ENCODE data around the gene PITX3.
A peak's percentile ranks its signal among the peaks of the same experiment; 100 is the strongest.
"Not testable (repeated sequence)": the region's sequence is repeated elsewhere in the genome, so short reads cannot be mapped to it uniquely, and the experiment has no call there.

The PITX3 gene

DNA sequence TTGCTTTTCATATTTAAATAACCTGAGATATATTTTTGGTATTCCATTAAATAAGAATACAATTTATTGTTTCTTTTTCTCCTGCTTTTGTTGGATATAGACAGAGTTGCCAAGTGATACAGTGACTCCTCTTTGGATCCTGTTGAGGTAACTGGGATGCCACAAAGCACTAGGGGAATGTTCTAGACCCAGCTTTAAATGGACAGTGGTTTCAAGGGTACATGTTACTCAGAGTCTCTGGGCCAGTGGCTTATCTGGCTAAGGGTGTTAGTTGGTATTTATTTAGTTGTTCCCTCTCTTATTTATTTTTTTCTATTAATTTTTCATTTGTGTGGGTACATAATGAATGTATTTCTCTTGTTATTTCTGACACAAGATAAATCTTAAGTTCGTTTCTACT, 13.1 kb upstream of the PITX3 start:
- no peak for FAIRE-seq

DNA sequence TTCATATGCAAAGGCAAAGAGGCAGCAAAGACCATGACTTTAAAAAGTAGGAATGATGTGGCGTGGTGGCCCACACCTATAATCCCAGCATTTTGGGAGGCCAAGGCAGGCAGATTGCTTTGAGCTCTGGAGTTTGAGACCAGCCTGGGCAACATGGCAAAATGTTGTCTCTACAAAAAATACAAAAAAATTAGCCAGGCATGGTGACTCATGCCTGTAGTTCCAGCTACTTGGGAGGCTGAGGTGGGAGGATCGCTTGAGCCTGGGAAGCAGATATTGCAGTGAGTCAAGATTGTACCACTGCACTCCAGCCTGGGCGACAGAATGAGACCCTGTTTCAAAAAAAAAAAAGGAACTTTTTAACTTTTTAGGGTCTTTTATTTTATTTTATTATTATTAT, 11.2 kb upstream of the PITX3 start:
- not testable (repeated sequence) for FAIRE-seq

DNA sequence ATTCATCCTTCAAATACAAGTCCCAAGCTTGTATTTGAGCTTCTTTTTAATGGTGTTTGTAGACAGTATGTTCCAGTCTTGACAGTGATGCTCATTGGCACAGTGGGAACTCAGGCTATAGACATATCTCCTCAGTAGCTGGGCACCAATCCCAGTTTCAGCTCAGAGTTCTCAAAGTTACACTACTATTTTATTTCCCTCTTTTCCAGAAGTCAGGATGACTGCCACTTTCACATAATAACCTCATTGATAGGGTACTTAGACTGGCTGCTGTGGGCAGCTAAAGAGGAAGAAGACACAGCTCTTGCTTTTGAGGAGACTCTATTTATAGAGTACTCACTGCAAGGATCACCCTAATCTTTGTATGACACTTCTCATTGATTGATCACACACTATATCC, 6.4 kb upstream of the PITX3 start:
- FAIRE-seq = no peak

DNA sequence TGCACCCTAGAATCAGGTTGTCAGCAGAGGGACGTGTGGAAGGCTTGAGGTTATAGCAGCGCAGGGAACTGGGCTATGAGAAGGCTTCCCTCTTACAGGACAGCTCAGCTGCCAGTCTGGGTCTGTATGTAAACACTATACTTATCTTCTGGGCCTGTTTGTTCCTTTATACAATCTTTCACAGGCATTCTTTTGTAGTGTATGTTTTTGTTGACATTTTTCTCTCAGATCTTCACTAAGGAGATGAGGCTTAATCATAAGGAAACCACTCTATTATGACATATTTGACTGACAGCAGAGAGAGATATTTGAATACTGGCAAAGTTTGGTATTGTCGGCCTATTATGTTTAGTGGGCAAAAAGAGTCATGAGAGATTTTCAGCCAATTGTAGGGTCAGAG, 4.9 kb upstream of the PITX3 start:
- FAIRE-seq = no peak

DNA sequence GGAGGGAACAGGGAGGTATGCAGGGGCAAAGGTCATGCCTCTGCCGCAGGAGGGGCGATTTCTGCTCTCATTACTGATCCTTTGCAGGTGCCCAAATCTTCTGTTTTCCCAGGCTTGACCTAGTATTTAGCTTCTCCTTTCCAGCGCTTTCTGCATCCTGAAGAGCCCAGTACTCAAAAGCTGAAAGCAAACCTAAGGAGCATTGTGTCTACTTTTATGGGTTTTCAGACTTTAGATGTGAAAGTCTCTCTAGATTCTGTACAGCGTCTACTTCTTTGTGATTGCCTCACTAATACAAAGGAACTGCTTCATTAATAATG, 4.6 kb upstream of the PITX3 start:
- no peak for FAIRE-seq

DNA sequence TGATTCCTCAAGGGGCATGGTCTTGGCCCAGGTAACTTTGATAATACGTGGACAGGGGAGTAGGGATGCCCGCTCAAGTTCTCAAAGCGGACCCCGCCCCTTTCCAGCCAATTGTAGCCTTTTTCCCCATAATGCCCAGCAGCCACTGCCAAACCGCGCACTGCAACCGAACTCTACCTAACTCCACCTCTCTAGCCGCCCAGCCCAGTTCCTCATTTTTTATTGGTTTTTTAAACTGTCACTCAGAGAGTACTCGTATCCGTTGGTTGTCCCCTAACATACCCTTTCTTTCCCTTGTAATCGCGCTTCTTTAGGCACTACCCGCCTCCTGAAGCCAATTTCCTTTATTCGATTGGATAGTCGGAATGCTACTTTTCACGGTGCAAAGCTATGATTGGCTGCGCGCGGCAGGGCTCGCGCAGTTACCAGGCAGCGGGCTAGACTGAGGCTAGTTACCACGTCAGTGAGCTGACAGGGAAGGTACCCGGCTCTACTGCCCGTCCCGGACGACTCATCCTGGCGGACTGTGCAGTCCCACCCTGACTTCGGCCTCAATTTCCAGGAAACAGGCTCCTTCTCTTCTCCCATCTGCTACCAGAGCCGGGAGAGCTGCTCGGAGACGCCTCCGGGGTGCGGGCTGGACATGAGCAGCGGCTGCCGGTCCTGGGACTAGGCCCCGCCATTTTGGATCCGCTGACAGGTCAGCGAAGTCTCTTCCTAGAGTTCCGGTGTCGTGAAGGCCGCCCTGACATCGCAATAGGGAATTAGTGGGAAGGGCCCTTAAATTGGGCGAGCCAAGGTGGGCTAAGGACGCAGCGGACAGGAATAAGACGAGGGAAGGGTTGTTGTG, 4.0 kb upstream of the PITX3 start, which contains the start of gene GBF1:
Gene GBF1, plus strand, starts transcription at position 451 of the 850 bp plus-strand sequence. CDS start 13,407 bp downstream, outside the sequence.
- FAIRE-seq = peak; percentile 98

DNA sequence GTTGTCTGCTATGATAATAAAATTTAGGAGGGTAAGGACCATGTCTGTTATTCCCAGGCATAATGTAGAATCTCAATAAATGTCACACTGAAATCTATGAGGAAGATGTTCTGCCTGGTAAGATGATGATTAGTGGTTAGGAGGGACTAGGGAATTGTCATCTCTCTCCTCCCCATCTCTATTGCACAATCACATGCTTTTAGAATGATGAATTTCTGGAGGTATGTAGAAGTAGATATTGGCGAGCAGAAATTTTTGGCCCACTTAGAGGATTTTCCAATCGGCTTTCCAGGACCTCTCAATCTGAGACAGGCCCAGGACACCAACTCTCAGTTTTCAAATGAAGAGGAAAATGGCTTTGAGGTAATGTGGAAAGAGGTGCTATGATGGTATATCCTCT, 2.0 kb upstream of the PITX3 start:
- no peak for FAIRE-seq

DNA sequence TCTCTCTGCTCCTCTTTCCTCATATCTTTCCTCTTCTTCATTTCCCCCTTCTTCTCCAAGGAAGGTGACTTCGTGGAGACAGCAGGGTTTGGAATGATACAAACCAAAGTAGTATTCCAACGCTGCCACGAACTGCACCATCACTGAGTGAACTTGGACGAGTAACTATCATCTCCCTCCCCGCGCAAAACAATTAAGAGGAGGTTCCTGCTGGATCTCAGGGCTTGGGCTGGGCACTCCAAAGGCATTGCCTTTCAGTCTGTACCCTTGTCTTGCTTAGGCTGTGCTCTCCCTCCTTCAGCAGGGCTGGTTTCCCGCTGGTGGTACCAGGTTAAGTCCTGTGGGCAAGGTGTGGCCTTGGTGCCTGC, 790 bp upstream of the PITX3 start:
- FAIRE-seq = no peak

DNA sequence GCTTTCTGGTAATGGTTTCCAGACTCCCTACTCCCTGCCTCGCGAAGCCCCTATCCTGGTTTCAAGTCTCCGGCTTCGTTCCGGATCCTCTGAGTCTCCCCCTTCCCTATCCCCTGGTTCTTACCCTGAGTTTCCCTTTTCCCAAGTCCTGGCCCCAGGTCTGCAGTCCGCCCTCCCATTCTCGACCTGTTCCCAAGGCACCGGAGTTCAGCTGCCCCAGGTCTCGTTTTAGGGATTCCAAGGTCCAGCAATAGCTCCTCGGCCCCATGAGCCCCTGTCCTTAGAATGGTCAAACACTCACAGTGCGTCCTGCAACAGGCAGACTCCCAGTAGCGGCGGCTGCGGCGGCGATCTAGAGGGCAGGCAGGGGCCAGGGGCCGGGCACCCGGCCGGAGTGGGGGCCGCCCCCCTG, 274 bp downstream of the PITX3 start:
- no peak for FAIRE-seq

DNA sequence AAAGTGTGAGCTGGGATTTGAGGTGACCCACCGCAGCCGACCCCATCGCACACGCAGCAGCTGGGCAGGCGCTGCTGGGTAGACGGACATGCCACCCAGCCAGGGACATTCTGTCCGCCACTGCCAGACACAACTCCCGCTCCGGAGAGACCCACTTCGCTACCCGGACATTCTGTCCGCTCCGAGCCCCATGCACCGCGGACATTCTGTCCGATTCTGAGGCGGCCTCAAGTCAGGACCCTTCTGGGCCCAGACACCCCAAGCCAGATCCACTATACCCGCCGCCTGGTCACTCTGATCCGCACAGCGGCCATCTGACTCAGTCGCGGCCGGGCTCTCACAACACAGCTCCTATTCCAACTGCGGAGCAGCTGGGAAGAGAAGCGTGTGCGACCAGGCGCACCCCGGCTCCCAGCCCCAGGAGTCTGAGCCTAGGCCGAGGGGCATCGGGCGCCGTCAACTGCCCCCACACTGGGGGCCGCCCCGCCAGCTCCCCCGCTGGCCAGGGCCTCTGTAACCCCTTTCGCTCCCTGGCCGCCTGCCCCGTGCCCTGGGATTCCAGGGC, 763 bp downstream of the PITX3 start:
- no peak for FAIRE-seq

DNA sequence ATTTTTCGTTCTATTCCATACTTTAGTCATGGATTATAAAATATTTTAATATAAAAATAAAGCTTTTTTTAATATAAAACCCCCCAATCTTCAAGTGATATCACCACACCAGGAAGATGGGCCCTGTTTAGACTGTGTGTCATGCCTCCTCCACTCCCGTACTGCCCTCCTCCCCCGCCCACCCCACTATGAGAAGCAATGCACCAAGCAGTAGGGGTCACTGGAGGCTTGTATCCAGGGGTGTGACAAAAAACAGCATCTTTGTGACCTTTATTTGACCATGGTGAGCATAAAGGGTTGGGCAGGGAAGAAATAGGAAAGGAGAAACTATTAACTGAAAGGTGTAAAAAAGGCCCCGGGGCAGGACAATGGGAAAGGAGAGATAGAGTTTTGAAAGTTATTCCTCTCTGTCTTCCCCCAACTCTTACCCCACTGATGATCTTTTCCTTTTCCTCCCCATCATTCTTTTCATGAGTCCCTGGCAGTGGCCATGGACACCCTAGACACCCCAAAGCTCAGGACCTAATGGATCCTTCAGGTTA, 3.5 kb downstream of the PITX3 start:
- FAIRE-seq = no peak

DNA sequence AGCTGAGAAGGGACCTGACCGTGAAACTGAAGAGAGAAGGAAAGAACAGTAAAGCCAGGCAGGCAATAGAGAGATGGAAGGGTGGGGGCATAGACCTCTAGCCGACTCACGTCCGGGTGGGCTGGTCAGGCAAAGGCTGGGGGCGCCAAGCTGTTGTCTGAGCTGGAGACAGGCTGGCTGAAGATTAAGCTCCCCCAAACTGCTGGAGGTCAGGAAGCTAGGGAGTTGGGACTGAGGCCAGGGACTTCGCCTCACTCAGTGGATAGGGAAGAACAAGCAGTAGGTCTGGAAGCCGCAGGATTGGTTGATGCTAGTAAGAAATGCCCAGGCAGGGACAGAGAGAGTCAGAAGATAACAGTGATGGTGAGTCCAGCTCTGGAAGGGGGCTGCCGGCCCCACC, 5.3 kb downstream of the PITX3 start:
- no peak for FAIRE-seq

DNA sequence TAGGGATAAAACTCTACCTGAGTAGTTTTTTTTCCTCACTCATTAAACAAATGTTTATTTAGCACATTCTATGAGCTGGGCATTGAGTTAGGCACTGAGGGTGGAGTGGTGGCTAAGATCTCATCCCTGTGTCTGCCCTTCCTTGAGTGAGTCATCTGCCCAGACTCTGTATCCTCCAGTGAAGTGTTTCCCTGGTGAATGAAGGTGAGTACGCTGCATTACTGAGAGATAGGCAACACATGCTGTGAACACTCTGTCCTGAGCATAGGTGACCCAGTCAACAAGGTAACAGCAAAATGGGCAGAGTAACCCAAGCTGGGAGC, 5.8 kb downstream of the PITX3 start:
- no peak for FAIRE-seq

DNA sequence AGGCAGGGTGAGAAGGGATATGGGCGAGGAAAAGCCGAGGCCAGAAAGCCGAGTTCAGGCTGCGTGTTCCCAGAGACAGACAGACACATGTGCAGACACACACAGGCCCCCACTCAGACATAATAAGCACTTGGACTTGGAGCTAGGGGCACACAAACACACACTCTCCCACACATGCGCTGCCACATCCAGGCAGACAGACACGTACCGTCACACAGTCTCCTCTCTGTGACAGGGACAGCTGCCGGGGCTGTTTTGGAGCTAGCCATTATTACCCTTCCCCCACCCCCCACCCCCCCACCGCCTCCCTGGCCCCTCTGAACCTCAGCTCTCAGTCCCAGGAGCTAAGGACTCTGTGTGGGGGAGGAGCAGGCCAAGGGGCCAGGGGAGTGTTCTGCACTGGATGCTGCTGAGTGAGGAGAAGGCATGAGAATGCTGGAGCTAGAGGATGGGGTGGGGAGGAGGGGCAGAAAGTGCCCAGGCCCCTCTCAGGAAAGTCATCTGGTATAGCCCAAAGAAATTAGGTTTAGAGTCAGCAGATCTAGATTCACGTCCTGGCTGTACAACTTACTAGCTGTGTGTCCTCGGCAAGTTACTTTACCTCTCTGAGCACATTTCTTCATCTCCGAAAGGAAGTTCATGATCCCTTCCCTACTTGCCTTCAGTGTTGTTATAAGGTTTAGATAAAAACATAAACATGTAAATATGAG, 6.3 kb downstream of the PITX3 start:
- no peak for FAIRE-seq

DNA sequence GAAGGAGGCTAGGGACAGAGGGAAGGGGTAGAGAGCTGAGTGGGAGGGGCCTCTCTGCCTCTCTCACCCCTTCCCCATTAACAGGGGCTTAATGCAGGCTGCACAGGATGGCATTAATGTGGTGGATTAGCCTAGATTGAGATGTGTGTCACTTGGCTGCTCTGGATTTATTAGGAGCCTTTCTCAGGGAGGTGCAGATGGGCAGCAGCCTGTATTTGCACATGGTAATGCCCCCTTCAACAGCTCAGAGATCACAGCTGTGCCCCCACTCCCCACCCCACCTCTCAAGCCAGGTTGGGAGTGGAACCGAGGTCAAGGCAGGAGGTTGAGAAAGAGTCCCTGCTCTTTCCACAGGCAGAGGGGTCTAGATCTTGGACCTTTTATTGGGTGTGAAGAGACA, 7.3 kb downstream of the PITX3 start:
- FAIRE-seq = no peak

DNA sequence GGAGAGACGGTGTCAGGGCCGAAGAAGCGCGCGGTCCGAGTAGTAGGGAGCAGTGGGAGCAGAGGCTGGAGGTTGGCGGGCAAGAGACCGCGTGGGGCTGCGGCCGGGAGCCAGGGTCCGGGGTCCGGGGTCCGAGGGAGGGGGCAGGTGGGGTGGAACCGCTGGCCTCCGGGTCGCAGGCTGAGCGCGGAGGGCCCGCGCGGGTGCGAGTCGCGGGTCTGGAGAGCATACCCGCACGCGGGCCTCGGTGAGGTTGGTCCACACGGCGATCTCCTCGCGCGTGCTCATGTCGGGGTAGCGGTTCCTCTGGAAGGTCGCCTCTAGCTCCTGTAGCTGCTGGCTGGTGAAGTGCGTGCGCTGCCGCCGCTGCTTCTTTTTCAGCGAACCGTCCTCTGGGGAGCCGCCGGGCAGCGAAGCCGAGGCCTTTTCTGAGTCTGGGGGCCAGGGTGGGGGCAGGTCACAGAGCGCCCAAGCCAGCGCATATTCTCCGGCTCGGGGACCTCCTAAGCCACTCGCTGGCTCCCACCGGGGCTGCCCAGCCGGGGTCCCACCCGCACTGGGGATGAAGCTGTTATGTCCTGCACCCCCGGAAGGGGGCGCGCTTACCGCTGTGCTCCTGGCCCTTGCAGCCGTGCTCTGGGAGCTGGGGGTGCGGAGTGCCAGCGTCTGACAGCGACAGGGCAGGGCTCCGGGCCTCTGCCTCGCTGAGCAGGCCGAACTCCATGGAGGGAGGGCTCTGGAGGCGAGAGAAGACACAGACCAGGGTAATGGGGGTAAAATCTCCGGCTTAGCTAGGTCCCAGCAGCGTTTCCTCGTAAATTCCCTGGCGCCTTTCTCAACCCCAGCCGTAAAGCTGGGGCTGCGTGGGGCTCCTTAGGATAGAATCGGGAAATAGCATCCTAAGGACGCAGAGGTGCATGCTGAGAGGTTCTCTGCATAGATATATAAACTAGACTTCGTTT, 9.7 kb downstream of the PITX3 start:
- no peak for FAIRE-seq

DNA sequence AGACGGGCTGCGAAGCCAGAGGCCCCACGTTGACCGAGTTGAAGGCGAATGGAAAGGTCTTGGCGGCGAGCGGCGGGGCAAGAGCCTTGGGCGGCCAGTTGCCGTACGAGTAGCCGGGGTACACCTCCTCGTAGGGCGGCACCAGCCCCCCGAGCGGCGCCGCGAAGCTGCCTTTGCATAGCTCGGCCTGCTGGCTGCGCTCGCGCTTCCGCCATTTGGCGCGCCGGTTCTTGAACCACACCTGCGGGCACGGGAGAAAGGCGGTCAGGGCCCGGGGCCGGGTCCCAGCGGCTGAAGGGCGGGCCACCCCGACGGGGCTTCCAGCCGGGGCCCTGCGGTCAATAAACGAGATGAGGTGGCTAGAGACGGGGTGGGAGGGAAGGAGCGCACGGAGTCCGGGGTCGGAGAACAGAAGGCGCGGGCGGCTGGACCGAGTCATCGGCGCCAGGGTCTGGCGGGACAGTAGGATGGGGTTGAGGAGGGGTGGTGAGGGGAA, 10.4 kb downstream of the PITX3 start:
- FAIRE-seq = no peak

DNA sequence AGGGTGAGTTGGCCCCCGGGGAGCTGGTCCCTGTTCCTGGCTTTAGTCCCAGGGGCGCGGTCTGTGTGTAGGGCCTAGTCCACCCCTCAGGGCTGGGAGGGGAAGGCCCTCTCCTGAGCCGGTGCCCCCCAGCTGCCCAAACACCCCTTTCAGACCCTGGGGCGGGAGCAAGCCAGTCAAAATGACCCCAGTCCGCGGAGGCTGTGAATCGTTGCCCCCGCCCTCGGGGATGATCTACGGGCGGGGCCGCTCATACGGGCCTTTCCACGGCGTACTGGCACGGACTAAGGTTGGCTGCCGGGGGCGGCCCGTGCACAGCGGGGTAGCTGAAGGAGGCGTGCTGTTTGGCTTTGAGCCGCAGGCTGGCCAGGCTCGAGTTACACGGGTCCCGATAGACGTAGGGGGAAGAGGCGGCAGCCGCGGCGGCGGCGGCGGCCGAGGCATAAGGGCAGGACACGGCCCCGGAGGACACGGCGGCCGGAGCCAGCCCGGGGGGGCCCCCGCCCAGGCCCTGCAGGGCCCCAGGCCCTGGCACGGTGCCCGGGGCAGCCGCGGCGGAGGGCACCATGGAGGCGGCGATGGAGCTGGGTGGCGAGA, 10.9 kb downstream of the PITX3 start:
- no peak for FAIRE-seq

DNA sequence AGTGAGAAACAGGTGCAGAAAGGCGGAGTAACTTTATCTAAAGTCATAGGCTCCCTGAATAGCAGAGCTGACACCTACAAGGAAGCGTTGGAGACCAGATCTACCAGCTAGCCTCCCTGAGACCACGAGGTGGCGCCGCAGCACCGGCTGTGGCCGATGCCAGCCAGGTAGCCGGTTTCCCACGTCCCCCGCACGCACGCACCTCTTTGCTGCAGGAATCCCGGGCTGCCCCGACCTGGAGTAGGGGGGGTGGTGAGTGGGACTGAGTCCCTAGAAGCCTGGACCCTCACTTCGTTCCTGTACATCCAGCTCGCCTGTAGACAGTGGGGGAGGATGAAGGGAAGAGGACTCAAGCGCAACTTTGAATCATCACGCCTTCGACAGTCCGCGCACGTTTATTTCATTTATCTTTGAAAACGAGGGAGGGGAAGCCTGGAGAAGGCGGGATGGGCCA, 11.5 kb downstream of the PITX3 start:
- FAIRE-seq = no peak

DNA sequence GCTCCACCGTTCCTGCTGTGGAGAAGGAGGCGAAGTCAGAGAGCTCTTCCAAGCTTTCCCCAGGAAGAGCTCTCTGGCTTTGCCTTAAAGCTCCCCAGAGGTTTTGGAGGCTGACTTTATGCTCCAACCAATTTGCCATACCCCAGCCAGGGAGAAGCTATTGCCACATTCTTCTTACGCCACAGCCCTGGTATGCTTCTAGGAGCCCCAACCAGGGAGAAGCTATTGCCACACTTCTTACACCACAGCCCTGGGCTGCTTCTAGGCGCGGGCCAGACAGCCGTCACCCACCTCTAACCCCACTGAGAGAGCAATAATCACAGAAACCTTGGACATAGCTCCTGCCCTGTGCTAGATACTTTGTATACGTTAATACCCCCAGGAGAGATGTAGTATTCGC, 14.3 kb downstream of the PITX3 start:
- FAIRE-seq = no peak

DNA sequence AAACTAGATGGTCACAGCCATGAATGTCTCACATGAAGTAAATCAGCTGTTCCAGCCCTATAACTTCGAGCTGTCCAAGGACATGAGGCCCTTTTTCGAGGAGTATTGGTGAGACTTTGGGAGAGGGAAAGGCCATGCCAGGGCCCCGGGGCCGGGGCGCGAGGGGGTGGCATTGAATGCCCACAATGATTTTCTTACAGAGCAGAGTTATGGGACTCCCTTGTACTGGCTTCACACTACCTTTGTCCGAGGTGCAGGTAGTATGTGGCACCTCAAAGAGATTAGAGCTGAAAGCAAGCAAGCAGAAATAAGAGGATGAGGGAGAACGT, 14.8 kb downstream of the PITX3 start:
- FAIRE-seq = no peak
